NB4 (cell line): ENCODE results near the gene LIN54.

Experiments
- MAX ChIP-seq: IDR thresholded peaks from 2 replicates; pipeline ENCODE4 v1.6.1; 2011; ENCODE audit warnings: low read depth, low read length
- MYC ChIP-seq: IDR thresholded peaks from 2 replicates; pipeline ENCODE4 v1.6.1; 2011; ENCODE audit warnings: low read depth, low read length
- POLR2A ChIP-seq: IDR thresholded peaks from 2 replicates; pipeline ENCODE4 v1.6.1; 2011; ENCODE audit warnings: mild to moderate bottlenecking; ENCODE audit not compliant: insufficient read length; ENCODE audit errors: extremely low read depth
- TF ChIP-seq, protein P1 (sequence below): IDR thresholded peaks from one replicate; pipeline ENCODE4 v1.5.1; 2012; ENCODE audit warnings: low read depth, low read length

GRCh38 chr4:83010111-83010521 lies 507 bp downstream of the LIN54 start:
- TF ChIP-seq, protein P1, sequence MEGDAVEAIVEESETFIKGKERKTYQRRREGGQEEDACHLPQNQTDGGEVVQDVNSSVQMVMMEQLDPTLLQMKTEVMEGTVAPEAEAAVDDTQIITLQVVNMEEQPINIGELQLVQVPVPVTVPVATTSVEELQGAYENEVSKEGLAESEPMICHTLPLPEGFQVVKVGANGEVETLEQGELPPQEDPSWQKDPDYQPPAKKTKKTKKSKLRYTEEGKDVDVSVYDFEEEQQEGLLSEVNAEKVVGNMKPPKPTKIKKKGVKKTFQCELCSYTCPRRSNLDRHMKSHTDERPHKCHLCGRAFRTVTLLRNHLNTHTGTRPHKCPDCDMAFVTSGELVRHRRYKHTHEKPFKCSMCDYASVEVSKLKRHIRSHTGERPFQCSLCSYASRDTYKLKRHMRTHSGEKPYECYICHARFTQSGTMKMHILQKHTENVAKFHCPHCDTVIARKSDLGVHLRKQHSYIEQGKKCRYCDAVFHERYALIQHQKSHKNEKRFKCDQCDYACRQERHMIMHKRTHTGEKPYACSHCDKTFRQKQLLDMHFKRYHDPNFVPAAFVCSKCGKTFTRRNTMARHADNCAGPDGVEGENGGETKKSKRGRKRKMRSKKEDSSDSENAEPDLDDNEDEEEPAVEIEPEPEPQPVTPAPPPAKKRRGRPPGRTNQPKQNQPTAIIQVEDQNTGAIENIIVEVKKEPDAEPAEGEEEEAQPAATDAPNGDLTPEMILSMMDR = no peak
- TF ChIP-seq MYC (no peak), POLR2A (no peak), MAX (no peak)
